HG03342 (cell line): ENCODE data around the gene PTX3.

Source experiments
- ATAC-seq: cut with Tn5 transposase; IDR thresholded peaks from one replicate; pipeline ENCODE4 v1.9.1; 2021; ENCODE audit warnings: mild to moderate bottlenecking, moderate library complexity; ENCODE audit not compliant: unreplicated experiment

PTX3 gene

DNA sequence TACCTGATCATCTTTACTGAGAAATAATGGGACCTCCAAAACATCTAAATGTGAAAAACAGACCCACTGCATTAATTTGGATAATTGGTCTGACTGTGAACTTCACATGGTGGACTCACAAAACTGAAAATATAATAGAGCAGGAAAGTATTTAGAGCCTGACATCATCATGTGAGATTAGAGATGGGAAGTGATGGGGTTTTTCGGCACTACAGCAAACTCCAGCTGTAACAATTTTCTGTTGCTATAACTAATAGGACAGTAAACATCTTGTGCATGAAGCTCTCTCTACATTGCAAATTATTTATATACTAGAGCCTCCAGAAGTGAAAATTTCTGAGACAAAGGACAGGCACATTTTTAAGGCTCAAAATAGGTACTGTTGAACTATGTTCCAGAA lies 34.4 kb downstream of the PTX3 start:
- no peak for ATAC-seq

DNA sequence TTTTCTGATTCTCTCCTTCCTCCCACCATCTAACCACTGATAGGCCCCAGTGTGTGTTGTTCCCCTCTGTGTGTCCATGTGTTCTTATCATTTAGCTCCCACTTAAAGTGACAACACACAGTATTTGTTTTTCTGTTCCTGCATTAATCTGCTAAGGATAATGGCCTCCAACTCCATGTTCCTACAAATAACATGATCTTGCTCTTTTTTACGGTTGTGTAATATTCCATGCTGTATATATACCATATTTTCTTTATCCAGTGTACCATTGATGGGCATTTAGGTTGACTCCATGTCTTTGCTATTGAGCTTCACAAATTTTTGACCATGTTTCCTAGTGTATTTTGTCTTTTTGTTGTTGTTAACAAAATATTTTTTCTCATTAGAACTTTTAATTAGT lies 36.0 kb downstream of the PTX3 start:
- no peak for ATAC-seq

DNA sequence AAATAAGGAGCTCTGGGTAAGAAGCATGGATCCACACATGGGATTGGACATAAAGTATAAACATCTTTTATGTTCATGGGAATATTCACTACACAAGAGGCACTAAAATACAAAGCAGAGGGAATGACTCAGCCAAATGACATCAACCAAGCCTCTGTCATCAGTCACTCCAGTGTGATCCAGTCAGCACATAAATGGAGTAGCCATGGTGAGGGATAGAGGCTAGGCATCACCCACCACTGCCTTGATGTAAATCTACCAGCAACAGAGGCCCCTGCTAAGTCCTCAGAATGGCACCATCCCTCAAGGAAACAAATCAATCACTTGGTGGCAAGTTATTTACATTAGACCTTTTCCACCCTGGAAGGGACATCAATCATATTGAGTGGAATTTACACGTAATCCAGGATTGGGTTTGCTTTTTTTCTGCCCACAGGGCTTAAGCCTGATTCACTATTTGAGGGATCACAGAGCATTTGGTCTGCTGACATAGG lies 39.3 kb downstream of the PTX3 start:
- ATAC-seq: no peak

DNA sequence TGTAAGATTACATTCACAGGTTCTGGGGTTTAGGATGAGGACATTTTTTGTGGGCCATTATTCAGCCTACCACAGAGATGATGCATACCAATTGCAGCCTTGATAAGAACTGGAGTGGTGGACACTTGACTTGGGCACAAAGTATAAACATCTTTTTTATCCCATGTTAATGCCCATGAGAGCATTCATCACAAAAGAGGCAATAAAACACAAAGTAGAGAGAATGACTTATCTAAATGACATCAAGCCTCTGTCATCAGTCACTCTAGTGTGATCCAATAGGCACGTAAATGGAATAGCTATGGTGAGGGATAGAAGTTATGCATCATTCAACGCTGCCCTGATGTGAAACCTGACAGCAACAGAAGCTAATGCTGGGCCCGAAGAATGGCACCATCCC lies 40.8 kb downstream of the PTX3 start:
- ATAC-seq: no peak

GRCh38 chr3:157479464-157480243 lies 43.0 kb downstream of the PTX3 start:
- no peak for ATAC-seq

GRCh38 chr3:157487339-157487738 lies 50.7 kb downstream of the PTX3 start:
- ATAC-seq: no peak

DNA sequence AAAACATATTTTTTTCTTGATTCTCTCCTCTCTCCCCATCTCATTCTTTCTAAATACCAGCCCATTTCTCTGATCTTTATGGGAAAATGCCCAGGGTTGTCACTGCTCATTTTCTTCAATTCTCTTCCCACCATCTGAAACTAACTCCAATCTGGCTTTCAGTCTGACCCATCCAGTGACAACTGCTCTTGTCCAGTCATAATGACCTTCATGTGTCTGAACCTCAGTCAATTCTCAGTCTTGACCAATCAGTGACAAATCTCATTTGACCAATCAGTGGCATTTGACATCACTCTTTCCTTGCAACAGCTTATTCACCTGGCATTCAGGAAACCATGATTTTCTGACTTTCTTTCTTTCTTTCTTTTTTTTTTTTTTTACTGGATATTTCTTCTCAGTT lies 51.5 kb downstream of the PTX3 start:
- no peak for ATAC-seq

- no peak for ATAC-seq
Measured at GRCh38 chr3:157491136-157491535, 54.5 kb downstream of the PTX3 start.
